Measurements from ENCODE around the gene AUTS2.

AUTS2 gene

DNA sequence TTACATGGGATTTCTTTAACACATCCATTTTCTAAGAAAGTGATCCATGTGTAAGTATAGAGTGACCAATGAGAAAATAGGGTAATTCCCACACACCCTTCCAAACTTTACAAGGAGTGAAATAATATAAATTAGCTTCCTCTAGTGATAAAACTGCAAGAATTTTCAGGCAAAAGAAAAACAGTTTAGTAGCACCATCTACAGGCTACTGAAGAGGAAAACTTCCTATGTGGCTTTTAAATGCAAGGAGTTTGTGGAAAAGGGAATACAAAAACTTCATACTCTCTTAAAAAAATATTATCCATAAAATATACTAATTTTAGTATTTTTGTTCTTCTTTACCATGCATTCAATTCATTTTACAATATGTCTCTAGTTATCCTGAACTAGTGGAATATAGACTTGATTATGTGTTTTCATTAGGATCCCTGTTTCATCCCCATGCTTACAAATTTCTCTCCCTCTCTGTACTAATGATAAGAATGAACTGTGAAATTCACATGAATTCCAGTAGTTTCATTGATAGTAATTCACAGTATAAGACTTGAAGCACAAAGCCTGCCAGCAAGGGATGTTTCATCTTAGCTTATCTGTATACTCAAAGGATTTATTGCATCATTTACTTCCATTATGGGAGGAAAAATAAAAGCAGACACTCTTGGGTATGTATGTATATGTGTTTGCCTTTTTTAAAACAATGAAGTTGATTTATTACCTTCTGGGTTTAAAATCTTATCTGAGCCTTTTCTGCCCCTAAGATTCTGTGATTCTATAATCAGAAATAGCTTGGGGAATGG, 442.9 kb downstream of the AUTS2 start:
- TF ChIP-seq, protein P1, sequence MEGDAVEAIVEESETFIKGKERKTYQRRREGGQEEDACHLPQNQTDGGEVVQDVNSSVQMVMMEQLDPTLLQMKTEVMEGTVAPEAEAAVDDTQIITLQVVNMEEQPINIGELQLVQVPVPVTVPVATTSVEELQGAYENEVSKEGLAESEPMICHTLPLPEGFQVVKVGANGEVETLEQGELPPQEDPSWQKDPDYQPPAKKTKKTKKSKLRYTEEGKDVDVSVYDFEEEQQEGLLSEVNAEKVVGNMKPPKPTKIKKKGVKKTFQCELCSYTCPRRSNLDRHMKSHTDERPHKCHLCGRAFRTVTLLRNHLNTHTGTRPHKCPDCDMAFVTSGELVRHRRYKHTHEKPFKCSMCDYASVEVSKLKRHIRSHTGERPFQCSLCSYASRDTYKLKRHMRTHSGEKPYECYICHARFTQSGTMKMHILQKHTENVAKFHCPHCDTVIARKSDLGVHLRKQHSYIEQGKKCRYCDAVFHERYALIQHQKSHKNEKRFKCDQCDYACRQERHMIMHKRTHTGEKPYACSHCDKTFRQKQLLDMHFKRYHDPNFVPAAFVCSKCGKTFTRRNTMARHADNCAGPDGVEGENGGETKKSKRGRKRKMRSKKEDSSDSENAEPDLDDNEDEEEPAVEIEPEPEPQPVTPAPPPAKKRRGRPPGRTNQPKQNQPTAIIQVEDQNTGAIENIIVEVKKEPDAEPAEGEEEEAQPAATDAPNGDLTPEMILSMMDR (IDR thresholded peaks at IDR 0.05; ENCODE audit: insufficient read depth, low read depth, low read length, missing control alignments), result no peak

DNA sequence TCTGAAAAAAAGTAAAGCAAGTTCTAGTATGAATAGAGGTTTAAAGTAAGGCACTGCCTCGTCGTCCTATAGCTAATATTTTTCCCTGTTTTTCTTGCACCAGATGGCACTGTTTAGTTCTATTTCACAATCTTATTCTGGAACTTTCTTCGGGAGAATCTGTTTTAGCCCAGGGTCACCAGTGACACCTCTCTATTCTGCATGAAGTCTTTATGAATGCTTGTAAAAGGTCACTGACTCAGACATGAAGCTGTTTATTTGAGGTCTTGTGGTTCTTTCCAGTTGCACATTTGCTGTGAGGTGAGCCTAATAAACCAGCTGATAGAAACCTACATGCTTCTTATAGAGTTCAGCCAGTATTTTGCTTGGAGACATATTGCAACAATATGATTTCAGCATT, 444.3 kb downstream of the AUTS2 start:
- no peak overlapping the region for H3K4me3 ChIP-seq (ENCODE audit: low read depth, low read length)
- no peak for DNase-seq (ENCODE audit: low read depth)
- TF ChIP-seq, protein P1 (IDR thresholded peaks at IDR 0.05; ENCODE audit: insufficient read depth, low read depth, low read length, missing control alignments), result peak; percentile 1

More for the DNA sequence above, 442.9 kb downstream of the AUTS2 start:
- DNase-seq (ENCODE audit: low read depth), result no peak
- H3K4me3 ChIP-seq (ENCODE audit: low read depth, low read length), result no peak overlapping the region

DNA sequence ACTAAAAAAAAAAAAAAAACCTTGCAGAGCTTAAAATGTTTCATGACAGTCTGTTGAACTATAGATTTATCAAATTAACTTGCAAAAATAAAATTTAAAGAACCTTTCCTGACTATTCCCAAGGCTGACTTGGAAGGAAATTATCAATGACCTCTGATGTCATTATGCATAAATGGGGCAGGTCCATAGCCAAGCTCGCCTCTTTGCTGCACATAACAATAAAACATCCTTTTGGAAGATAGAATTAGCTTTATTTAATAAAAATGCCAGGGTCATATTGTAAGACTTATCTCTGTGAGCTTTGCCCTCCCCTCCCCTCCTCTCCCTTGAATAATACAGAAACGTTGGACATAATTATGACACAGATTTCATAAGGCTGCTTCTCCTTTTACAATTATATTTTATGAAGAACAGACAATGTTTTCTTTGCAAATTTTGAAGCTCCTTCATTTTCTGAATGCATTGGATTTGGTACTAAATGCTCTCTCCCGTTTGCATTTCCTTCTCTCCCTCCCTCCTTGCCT, 444.8 kb downstream of the AUTS2 start:
- DNase-seq (ENCODE audit: low read depth), result no peak
- TF ChIP-seq, protein P1 (IDR thresholded peaks at IDR 0.05; ENCODE audit: insufficient read depth, low read depth, low read length, missing control alignments), result no peak

DNA sequence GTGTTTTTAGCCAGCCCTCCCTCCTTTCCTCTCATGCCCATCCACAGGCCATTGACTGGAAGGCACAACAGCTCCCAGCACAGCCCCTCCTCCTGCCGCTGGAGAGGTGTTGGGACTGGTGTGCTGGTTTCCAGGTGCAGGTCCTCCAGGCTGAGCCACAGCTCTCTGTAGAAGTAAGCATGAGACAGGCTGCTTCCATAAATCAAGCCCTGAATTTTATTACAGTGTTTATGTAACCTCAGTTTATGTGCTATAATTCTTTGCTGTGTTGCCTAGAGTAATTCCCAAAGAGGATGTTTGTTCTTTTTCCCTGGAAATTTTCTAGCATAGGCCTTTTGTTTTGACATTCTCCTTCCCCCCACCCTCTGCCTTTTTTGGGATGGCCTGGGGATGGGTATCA, 445.8 kb downstream of the AUTS2 start:
- DNase-seq (ENCODE audit: low read depth), result no peak
- TF ChIP-seq, protein P1 (IDR thresholded peaks at IDR 0.05; ENCODE audit: insufficient read depth, low read depth, low read length, missing control alignments), result no peak

More for the DNA sequence above, 444.8 kb downstream of the AUTS2 start:
- H3K4me3 ChIP-seq (ENCODE audit: low read depth, low read length), result no peak overlapping the region

DNA sequence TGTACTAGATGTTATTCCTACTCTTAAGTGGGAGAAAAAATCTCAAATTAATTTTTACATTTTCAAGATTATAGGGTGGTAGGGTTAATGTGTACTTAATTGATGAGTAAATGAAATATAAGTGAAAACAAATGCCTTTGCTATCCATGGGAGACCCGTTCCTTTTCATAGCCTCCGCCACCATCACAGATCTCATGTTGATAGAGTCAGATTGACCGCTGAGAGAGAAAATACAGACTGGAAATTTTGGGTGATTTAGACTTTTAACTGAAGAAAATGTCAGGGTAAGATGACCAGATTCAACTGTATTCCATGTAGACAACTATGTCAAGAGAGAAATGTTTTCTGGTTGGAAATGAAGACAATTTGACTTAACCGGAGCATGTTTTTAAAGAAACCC, 446.2 kb downstream of the AUTS2 start:
- TF ChIP-seq, protein P1 (IDR thresholded peaks at IDR 0.05; ENCODE audit: insufficient read depth, low read depth, low read length, missing control alignments), result no peak
- DNase-seq (ENCODE audit: low read depth), result no peak
- no peak overlapping the region for H3K4me3 ChIP-seq (ENCODE audit: low read depth, low read length)

More for the DNA sequence above, 445.8 kb downstream of the AUTS2 start:
- no peak overlapping the region for H3K4me3 ChIP-seq (ENCODE audit: low read depth, low read length)

DNA sequence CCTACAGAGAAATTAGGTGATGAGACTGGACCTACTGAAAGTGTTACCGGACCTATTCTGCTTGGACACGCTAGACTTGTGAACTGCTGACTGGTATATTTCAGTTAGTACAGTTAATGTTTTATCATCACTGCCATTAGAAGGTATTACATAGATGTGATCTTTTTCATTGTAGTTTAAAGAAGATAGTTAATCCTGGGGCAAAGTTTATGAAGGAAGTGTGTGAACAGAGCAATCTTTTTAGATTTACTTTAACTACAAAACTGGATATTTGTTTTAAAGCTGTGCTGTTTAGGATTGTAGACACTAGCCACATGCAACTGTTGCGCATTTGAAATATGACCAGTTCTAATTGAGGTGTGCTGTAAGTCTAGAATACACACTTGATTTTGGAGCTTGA, 446.7 kb downstream of the AUTS2 start:
- H3K4me3 ChIP-seq (ENCODE audit: low read depth, low read length), result no peak overlapping the region
- TF ChIP-seq, protein P1 (IDR thresholded peaks at IDR 0.05; ENCODE audit: insufficient read depth, low read depth, low read length, missing control alignments), result no peak
- DNase-seq (ENCODE audit: low read depth), result no peak
